ENCODE results near the gene ACRBP.

- TF ChIP-seq CTCF (conservative IDR thresholded peaks at IDR 0.05; ENCODE audit: low read depth, low read length) (no peak), EZH2phosphoT487 (IDR thresholded peaks at IDR 0.05; ENCODE audit: borderline replicate concordance, low read length) (no peak)
Measured at GRCh38 chr12:6685814-6686213, 38.6 kb upstream of the ACRBP start.

All from PC-3 (cell line).